Retinal pigment epithelial cell (primary cell): ENCODE data around the gene CNTNAP2.
"Not testable (repeated sequence)": the region's sequence is repeated elsewhere in the genome, so short reads cannot be mapped to it uniquely, and the experiment has no call there.

ENCODE experiments used
- DNase-seq: peaks from one replicate; pipeline ENCODE4 v3.0.0-alpha.2; 2010; ENCODE audit warnings: low read depth
- H3K4me3 ChIP-seq: 2 replicates; pipeline ENCODE4 v1.5.1; 2011; ENCODE audit warnings: mild to moderate bottlenecking, low read length, control low read depth, moderate library complexity
- CTCF ChIP-seq: conservative IDR thresholded peaks from 2 replicates; pipeline ENCODE4 v1.5.1; 2011; ENCODE audit warnings: low read depth, low read length, control low read depth, inconsistent platforms

CNTNAP2 gene

GRCh38 chr7:148442141-148442655, 2325.6 kb downstream of the CNTNAP2 start:
- TF ChIP-seq CTCF = no peak
- DNase-seq = no peak

GRCh38 chr7:148442933-148443332, 2326.3 kb downstream of the CNTNAP2 start:
- TF ChIP-seq CTCF = no peak
- H3K4me3 ChIP-seq = no peak overlapping the region
- DNase-seq = no peak

More at GRCh38 chr7:148442141-148442655, 2325.6 kb downstream of the CNTNAP2 start:
- H3K4me3 ChIP-seq = no peak overlapping the region

GRCh38 chr7:148445260-148446044, 2328.9 kb downstream of the CNTNAP2 start:
- no peak for DNase-seq
- no peak for TF ChIP-seq CTCF

GRCh38 chr7:148447221-148447849, 2330.7 kb downstream of the CNTNAP2 start:
- TF ChIP-seq CTCF = no peak
- H3K4me3 ChIP-seq = no peak overlapping the region
- DNase-seq = no peak

More at GRCh38 chr7:148445260-148446044, 2328.9 kb downstream of the CNTNAP2 start:
- no peak overlapping the region for H3K4me3 ChIP-seq

GRCh38 chr7:148451526-148451925, 2334.9 kb downstream of the CNTNAP2 start:
- H3K4me3 ChIP-seq, DNase-seq: not testable (repeated sequence)

GRCh38 chr7:148456351-148456750, 2339.8 kb downstream of the CNTNAP2 start:
- TF ChIP-seq CTCF = no peak
- no peak for DNase-seq
- H3K4me3 ChIP-seq = no peak overlapping the region

- H3K4me3 ChIP-seq = no peak overlapping the region
- no peak for TF ChIP-seq CTCF
- no peak for DNase-seq
Measured at GRCh38 chr7:148457310-148457921, 2340.8 kb downstream of the CNTNAP2 start.
